Activated CD8-positive, alpha-beta memory T cell treated with anti-CD3 and anti-CD28 coated beads for 36 hours (primary cell): ENCODE results near the gene DTX3L. TPM values are rescaled to one million over a fixed set of nuclear protein-coding genes. Genes with fewer than 3 reads are reported as not detected.

ENCODE experiments used
- CTCF ChIA-PET: fragments of 350-600 bp; sonication (Branson Sonifier 250); formaldehyde crosslinking; loops from one replicate; lab custom pipeline; 2021; ENCODE audit warnings: antibody characterized with exemption; lab: Charles Lee
- POLR2A ChIA-PET: fragments of 350-600 bp; sonication (Branson Sonifier 250); formaldehyde crosslinking; loops from one replicate; lab custom pipeline; 2021; ENCODE audit warnings: antibody characterized with exemption; lab: Charles Lee
- total RNA-seq, 2 experiments: library from RNA; stranded (reverse); gene quantifications; one replicate each; pipeline ENCODE4 v1.2.3, GENCODE V29; 2021

The DTX3L gene
- total RNA-seq, 2 experiments from 2014 or later, result 19.1 to 21.1 TPM

GRCh38 chr3:122587572-122587971, 23.4 kb downstream of the DTX3L start:
- ChIA-PET CTCF (no interaction called here), POLR2A (interaction anchor here (0.7 kb wide), 1 partner anchor 494 kb away, joined by 4 read pairs; no protein-coding TSS in a partner anchor)

DNA sequence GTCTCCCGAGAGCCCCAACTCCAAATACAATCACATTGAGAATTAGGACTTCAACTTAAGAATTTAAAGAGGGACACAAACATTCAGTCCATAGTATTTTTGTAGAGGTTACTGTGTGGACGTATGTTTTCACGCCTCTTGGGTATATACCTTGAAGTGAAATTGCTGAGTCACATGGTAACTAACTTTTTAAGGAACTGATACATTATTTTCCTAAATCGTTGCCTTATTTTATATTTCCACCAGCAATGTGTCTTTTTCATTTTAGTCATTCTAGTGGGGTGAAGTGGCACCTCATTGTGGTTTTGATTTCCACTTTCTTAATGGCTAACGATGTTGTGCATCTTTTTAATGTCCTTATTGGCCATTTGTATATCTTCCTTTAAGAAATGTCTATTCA, 25.2 kb downstream of the DTX3L start:
- CTCF ChIA-PET, result no interaction called here
- POLR2A ChIA-PET, result no interaction called here

DNA sequence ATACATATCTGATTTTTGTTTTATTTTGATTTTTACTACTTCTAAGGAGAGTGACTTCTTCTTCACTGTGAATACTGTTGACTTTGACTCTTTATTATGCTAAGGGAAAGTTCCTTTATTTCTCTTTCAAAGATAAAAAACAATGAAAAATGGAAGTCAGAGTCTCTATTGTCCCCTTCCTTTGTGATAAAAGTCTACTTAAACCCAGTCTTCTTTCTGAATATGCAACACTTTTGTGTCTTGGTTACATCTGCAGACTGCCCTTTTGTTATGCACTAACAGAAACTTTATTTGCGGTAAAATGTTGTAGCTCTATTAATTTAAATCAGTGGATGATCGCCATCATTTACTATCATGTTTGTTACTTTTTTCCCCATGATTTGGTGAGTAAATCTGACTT, 26.5 kb downstream of the DTX3L start:
- POLR2A ChIA-PET, result no interaction called here
- CTCF ChIA-PET, result no interaction called here

DNA sequence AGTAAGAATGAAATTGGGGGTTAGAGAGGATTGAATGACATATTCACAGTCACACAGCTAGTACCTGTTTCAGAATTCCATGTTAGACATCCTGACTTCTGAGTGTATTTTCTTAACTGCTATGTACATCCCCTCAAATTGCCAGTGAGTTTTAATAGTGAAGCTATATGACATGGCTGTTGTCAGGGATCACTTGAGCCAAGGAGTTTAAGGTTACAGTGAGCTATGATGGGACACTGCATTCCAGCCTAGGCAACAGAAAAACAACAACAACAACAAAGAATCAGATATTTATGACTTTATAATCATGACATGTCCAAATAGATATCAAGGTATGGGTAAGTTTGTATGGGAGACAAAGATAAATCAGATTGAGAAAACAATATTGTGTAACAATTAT, 29.9 kb downstream of the DTX3L start:
- ChIA-PET CTCF (no interaction called here), POLR2A (no interaction called here)

DNA sequence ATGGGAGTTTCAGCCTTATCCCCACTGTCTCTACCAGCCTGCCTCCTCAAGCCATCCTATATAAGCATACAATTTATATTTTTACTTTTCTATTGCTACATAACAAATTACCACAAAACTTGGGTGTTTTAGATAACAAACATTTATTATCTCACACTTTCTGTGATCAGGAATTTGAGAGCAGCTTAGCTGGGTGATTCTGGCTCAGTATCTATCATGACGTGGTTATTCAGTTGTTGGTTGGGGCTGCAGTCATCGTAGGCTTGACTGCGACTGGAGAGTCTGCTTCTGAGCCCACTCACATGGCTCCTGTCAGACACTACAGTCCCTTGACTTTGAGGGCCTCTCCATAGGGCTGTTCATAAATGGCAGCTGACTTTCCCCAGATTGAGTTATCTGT, 34.0 kb downstream of the DTX3L start:
- ChIA-PET CTCF (no interaction called here), POLR2A (no interaction called here)

GRCh38 chr3:122598556-122598955, 34.4 kb downstream of the DTX3L start:
- CTCF ChIA-PET, result no interaction called here

GRCh38 chr3:122602011-122602710, 38.0 kb downstream of the DTX3L start:
- CTCF ChIA-PET, result interaction anchor here (0.6 kb wide), 1 partner anchor 201 kb away, joined by 3 read pairs; no protein-coding TSS in a partner anchor
- POLR2A ChIA-PET, result no interaction called here

More at GRCh38 chr3:122598556-122598955, 34.4 kb downstream of the DTX3L start:
- POLR2A ChIA-PET, result no interaction called here

- ChIA-PET POLR2A (no interaction called here), CTCF (no interaction called here)
Observed at GRCh38 chr3:122603056-122603455, 38.9 kb downstream of the DTX3L start.

DNA sequence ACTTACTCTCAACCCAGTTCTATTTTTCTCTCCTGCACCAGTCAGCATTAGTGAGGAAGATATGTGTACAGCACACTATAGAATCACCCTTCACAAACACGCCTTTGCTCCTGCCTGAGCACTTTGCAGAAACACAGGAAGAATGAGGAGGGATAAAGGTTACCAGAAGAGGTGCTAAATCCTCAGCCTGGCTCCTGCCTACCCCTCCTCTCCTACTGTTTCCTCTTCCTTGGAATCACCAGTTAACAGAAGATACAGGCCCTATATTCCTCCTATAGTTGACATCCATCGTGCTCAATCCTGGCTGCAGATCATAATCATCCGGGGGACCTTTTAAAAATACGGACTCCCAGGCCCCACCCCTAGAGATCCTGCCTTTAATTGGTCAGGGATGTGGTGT, 42.2 kb downstream of the DTX3L start:
- ChIA-PET CTCF (no interaction called here), POLR2A (no interaction called here)

DNA sequence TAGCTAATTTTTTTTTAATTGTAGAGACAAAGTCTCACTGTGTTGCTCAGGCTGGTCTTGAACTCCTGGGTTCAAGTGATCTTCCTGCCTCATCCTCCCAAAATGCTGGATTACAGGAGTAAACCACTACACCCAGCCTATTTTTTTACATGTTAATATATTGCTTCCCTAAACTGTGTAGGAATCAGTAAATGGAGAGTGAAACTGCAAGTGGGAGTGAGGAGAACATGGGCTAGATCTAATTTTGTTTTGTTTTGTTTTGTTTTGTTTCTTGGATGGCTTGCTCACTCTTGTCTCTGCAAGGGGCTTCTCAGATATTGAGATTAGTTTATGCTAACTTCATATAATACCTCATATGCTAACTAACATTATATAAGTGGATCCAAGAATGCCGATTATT, 44.8 kb downstream of the DTX3L start:
- CTCF ChIA-PET, result no interaction called here

DNA sequence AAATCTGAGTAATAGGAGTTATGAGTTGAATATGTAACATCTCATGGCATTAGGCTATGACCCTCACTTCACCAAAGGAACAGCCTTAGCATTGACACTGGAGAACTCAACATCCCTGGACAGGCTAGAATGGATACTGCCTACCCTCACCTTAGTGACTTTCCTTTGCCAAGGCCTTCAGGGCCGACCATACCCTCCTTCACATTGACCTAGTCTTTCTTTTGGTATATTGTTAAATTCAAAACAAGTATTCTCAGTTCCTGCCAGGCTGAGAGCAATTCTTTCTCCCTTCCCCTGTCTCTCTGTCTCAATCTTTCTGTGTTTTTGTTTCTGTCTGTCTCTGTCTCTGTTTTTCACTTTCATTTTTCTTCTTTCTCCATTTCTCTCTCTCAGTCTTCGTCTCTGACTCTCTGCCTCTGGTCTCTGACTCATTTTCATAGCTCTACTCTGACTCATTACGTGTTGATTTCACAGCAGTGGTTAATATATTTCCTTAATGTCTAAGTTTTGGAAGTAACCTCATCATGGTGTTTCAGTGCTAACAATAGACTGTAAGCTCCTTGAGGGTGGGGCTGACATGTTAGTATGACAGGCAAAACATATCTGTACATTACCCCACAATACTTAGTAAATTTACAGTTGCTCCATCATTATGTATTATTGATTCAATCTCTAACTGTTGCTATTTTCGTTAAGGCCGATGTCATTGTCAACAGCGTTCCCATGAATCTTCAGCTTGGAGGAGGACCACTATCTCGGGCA, 45.8 kb downstream of the DTX3L start:
- CTCF ChIA-PET, result interaction anchor here (1.1 kb wide), 1 partner anchor 69 kb away, joined by 3 read pairs; no protein-coding TSS in a partner anchor
- POLR2A ChIA-PET, result interaction anchor here (0.6 to 1.0 kb wide), 2 partner anchors 60 to 221 kb away, joined by 3 to 6 read pairs; no protein-coding TSS in a partner anchor

More for the DNA sequence above, 44.8 kb downstream of the DTX3L start:
- POLR2A ChIA-PET, result no interaction called here

- CTCF ChIA-PET, result no interaction called here
- POLR2A ChIA-PET, result no interaction called here
Observed at GRCh38 chr3:122612696-122613095, 48.6 kb downstream of the DTX3L start.

GRCh38 chr3:122615303-122615702, 51.2 kb downstream of the DTX3L start:
- ChIA-PET POLR2A (no interaction called here), CTCF (no interaction called here)

DNA sequence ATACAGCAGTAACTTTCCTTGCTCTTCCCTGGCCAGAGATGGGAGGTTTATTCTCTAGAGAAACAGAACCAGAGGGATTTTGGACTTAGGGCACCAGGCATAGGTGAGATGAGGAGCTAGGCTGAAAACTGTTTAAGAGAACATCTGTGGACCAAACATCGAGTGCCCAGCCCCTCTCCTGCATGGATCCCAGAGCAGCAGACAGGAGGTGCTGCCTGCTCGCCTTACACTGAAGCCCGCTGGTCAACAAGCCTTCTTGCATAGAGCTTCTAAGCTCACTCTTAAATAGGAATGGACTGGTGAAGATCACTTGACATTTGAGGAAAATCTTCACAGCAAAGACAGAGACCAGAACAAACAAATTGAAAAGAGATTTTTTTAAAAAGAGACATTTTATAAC, 54.5 kb downstream of the DTX3L start:
- CTCF ChIA-PET, result interaction anchor here (0.9 kb wide), 1 partner anchor 60 kb away, joined by 3 read pairs; no protein-coding TSS in a partner anchor
- POLR2A ChIA-PET, result no interaction called here

DNA sequence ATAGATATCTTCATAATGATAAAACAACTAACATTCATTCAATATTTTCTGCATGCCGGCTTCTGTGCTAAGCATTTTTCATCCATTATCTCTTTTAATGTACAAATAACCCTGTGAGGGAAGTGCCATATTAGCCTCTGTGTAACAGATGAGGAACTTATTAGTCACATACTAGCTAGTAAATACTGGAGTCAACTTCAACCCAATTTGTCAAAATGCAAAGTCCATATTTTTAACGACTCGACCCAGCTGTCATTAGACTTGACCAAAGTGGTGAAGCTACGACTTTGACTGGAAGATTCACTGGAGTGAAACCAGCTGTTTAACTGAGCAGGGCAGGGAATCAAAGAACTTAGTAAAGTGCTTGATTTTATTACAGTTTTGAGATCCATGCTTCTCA, 54.9 kb downstream of the DTX3L start:
- POLR2A ChIA-PET, result no interaction called here

GRCh38 chr3:122620399-122620798, 56.3 kb downstream of the DTX3L start:
- CTCF ChIA-PET, result interaction anchor here (0.9 kb wide), 1 partner anchor 40 kb away, joined by 3 read pairs; no protein-coding TSS in a partner anchor

More for the DNA sequence above, 54.9 kb downstream of the DTX3L start:
- CTCF ChIA-PET, result interaction anchor here (0.9 kb wide), 1 partner anchor 60 kb away, joined by 3 read pairs; no protein-coding TSS in a partner anchor

DNA sequence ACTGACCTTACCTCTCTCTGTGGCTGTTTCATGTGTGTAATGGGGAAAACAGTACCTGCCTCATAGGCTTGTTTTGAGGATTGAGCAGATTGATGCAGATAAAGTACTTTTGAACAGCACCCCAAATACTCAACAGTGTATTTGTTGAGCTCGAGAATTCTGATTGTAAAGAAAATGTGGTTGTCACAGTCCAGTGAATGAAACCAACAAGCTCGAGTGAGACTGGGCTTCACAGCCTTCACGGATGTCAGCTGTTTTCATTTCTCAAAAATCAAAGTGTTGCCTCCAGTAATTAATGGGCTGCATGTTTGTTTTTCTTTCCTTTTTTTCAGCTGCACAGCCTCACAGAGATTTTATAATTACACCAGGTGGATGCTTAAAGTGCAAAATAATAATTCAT, 57.0 kb downstream of the DTX3L start:
- ChIA-PET POLR2A (no interaction called here), CTCF (no interaction called here)

More at GRCh38 chr3:122620399-122620798, 56.3 kb downstream of the DTX3L start:
- POLR2A ChIA-PET, result no interaction called here

DNA sequence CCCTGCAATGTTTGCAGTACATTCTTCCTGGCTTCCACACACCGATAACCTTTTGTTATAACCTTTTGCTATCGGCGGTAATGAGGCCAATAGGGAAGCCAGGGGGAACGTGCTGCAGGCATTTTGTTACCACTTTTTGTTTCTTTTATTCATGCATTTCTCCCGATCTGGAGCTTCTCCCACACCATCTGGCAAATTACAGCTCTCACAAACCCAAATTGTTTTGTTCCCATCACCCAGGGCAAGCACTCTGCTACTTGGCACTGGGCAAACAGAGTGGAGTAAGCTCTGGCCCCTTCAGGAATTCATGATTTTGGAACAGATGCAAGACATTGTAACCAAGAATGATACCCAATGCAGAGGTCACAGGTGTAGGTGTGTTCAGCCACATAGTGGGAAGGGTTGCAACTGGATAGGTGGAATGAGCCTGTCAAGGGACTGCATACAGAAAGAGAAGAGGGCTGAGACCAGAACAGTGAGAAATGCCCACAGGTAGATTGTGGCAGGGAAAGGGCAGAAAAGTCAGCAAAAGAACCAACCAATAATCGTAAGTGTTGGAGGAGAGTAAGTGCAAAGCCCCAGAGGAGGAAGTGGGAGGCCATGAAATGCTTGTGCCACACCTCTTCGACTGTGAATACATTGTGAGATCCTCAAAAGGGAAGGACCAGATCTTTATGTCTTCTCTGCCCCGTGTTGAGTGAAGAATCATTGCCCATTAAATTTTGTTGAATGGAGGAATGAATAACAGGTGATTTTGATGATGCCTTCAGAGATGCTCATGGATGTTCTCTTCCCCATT, 59.1 kb downstream of the DTX3L start:
- POLR2A ChIA-PET, result no interaction called here
- CTCF ChIA-PET, result no interaction called here
